HAP-1 (cell line): ENCODE results near the gene PUS10.
A peak's percentile ranks its signal among the peaks of the same experiment; 100 is the strongest.
"Not testable (repeated sequence)": the region's sequence is repeated elsewhere in the genome, so short reads cannot be mapped to it uniquely, and the experiment has no call there.

Experiments used
- DNase-seq, 2 experiments: peaks; one replicate each; pipeline ENCODE4 v3.0.0-alpha.2; 2016 to 2020; ENCODE audit warnings: low spot score in 2 of 2
- H3K27me3 ChIP-seq: fragments of 250-450 bp; sonication (Bioruptor Pico); 2 replicates; pipeline ENCODE4 v1.5.1; 2020; ENCODE audit warnings: low read depth, mild to moderate bottlenecking, moderate library complexity
- H3K36me3 ChIP-seq: fragments of 250-450 bp; sonication (Bioruptor Pico); replicated peaks from 2 replicates; pipeline ENCODE4 v1.5.1; 2020; ENCODE audit warnings: mild to moderate bottlenecking
- H3K4me1 ChIP-seq: fragments of 250-450 bp; sonication (Bioruptor Pico); 2 replicates; pipeline ENCODE4 v1.5.1; 2020; ENCODE audit warnings: mild to moderate bottlenecking
- H3K4me3 ChIP-seq: fragments of 250-450 bp; sonication (Bioruptor Pico); 2 replicates; pipeline ENCODE4 v1.5.1; 2020; ENCODE audit warnings: mild to moderate bottlenecking, moderate library complexity
- H3K9me3 ChIP-seq: fragments of 250-450 bp; sonication (Bioruptor Pico); 2 replicates; pipeline ENCODE4 v1.5.1; 2020; ENCODE audit warnings: mild to moderate bottlenecking, moderate library complexity
- in situ Hi-C: fragments of 300-500 bp; cut with MboI; formaldehyde crosslinking; loops from 3 replicates; pipeline ENCODE4 v1.14.3; 2020; ENCODE audit warnings: low sequenced_read_pairs, inconsistent platforms, mixed read lengths

Gene PUS10

GRCh38 chr2:61021228-61021660 is 3.2 kb upstream of the PUS10 start:
- no peaks in the 10 kb centered on the region for H3K27me3 ChIP-seq
- H3K36me3 ChIP-seq = peaks cover 3% of the 10 kb centered on the region
- peaks cover 8% of the 10 kb centered on the region for H3K4me1 ChIP-seq
- H3K4me3 ChIP-seq = no peak overlapping the region
- no peak for DNase-seq
- in situ Hi-C loops = no loop called here
- H3K9me3 ChIP-seq = no peaks in the 10 kb centered on the region; the same call in 1 of the 2 replicates

GRCh38 chr2:61018798-61019197 is 743 bp upstream of the PUS10 start:
- no peaks in the 10 kb centered on the region; the same call in 1 of the 2 replicates for H3K9me3 ChIP-seq
- in situ Hi-C loops = no loop called here
- H3K4me1 ChIP-seq = peaks cover 11% of the 10 kb centered on the region
- peak overlapping the region; percentile 91 for H3K4me3 ChIP-seq
- no peaks in the 10 kb centered on the region for H3K27me3 ChIP-seq
- no peak for DNase-seq
- peaks cover 3% of the 10 kb centered on the region for H3K36me3 ChIP-seq

GRCh38 chr2:61018318-61018755 is 282 bp upstream of the PUS10 start:
- DNase-seq = no peak
- Histone ChIP-seq H3K4me1 (peaks cover 11% of the 10 kb centered on the region), H3K27me3 (no peaks in the 10 kb centered on the region), H3K9me3 (no peaks in the 10 kb centered on the region; the same call in 1 of the 2 replicates), H3K36me3 (peaks cover 3% of the 10 kb centered on the region), H3K4me3 (peak overlapping the region; percentile 91)
- in situ Hi-C loops = no loop called here

- H3K4me3 ChIP-seq = peak overlapping the region; percentile 91
- H3K9me3 ChIP-seq = no peaks in the 10 kb centered on the region
- H3K4me1 ChIP-seq = peaks cover 11% of the 10 kb centered on the region
- peaks cover under 1% of the 10 kb centered on the region for H3K36me3 ChIP-seq
- H3K27me3 ChIP-seq = no peaks in the 10 kb centered on the region
- DNase-seq = peak; percentile 77 to 84
- in situ Hi-C loops = no loop called here
Observed at GRCh38 chr2:61017003-61017555, 976 bp downstream of the PUS10 start.

GRCh38 chr2:61016392-61017002 is 1.6 kb downstream of the PUS10 start:
- Histone ChIP-seq H3K27me3 (no peaks in the 10 kb centered on the region), H3K4me1 (peaks cover 11% of the 10 kb centered on the region), H3K4me3 (peak overlapping the region; percentile 91), H3K36me3 (no peaks in the 10 kb centered on the region; the same call in 1 of the 2 replicates), H3K9me3 (no peaks in the 10 kb centered on the region)
- no peak for DNase-seq
- in situ Hi-C loops = no loop called here

- peak overlapping the region; percentile 91 for H3K4me3 ChIP-seq
- H3K4me1 ChIP-seq = peaks cover 11% of the 10 kb centered on the region
- no peaks in the 10 kb centered on the region for H3K9me3 ChIP-seq
- in situ Hi-C loops = no loop called here
- no peaks in the 10 kb centered on the region for H3K27me3 ChIP-seq
- H3K36me3 ChIP-seq = no peaks in the 10 kb centered on the region
- no peak for DNase-seq
Observed at GRCh38 chr2:61015976-61016375, 2.1 kb downstream of the PUS10 start.

- H3K4me1 ChIP-seq = peaks cover 11% of the 10 kb centered on the region
- H3K36me3 ChIP-seq = no peaks in the 10 kb centered on the region
- in situ Hi-C loops = no loop called here
- H3K27me3 ChIP-seq = no peaks in the 10 kb centered on the region
- H3K9me3 ChIP-seq = no peaks in the 10 kb centered on the region
- no peak overlapping the region for H3K4me3 ChIP-seq
- DNase-seq = no peak
Observed at GRCh38 chr2:61014763-61015162, 3.3 kb downstream of the PUS10 start.

- Histone ChIP-seq H3K9me3 (no peaks in the 10 kb centered on the region), H3K4me3 (no peak overlapping the region), H3K36me3 (no peaks in the 10 kb centered on the region), H3K4me1 (peaks cover 4% of the 10 kb centered on the region), H3K27me3 (no peaks in the 10 kb centered on the region)
- in situ Hi-C loops = no loop called here
- DNase-seq = no peak
Observed at GRCh38 chr2:61013382-61013781, 4.7 kb downstream of the PUS10 start.

GRCh38 chr2:61012303-61012702 is 5.8 kb downstream of the PUS10 start:
- H3K4me3 ChIP-seq, H3K36me3 ChIP-seq, in situ Hi-C loops, DNase-seq, H3K4me1 ChIP-seq, H3K9me3 ChIP-seq, H3K27me3 ChIP-seq: not testable (repeated sequence)

- Histone ChIP-seq H3K9me3 (no peaks in the 10 kb centered on the region), H3K4me3 (no peak overlapping the region), H3K27me3 (no peaks in the 10 kb centered on the region), H3K36me3 (no peaks in the 10 kb centered on the region), H3K4me1 (peaks cover 4% of the 10 kb centered on the region)
- in situ Hi-C loops = no loop called here
- no peak for DNase-seq
Observed at GRCh38 chr2:61011678-61012077, 6.4 kb downstream of the PUS10 start.

GRCh38 chr2:61009355-61009754 is 8.7 kb downstream of the PUS10 start:
- Histone ChIP-seq H3K9me3 (no peaks in the 10 kb centered on the region), H3K4me3 (no peak overlapping the region), H3K4me1 (no peaks in the 10 kb centered on the region), H3K27me3 (no peaks in the 10 kb centered on the region), H3K36me3 (no peaks in the 10 kb centered on the region)
- no peak for DNase-seq
- in situ Hi-C loops = no loop called here

- H3K36me3 ChIP-seq = no peaks in the 10 kb centered on the region
- H3K4me3 ChIP-seq = no peak overlapping the region
- in situ Hi-C loops = no loop called here
- no peaks in the 10 kb centered on the region for H3K9me3 ChIP-seq
- no peaks in the 10 kb centered on the region for H3K4me1 ChIP-seq
- H3K27me3 ChIP-seq = no peaks in the 10 kb centered on the region
- no peak for DNase-seq
Observed at GRCh38 chr2:61006486-61007105, 11.5 kb downstream of the PUS10 start.

- Histone ChIP-seq H3K4me1 (no peaks in the 10 kb centered on the region), H3K27me3 (no peaks in the 10 kb centered on the region), H3K36me3 (no peaks in the 10 kb centered on the region), H3K9me3 (no peaks in the 10 kb centered on the region), H3K4me3 (no peak overlapping the region)
- in situ Hi-C loops = no loop called here
- no peak for DNase-seq
Observed at GRCh38 chr2:61005736-61006135, 12.3 kb downstream of the PUS10 start.
